ENCODE data around the gene CACNG7.

Gene CACNG7

DNA sequence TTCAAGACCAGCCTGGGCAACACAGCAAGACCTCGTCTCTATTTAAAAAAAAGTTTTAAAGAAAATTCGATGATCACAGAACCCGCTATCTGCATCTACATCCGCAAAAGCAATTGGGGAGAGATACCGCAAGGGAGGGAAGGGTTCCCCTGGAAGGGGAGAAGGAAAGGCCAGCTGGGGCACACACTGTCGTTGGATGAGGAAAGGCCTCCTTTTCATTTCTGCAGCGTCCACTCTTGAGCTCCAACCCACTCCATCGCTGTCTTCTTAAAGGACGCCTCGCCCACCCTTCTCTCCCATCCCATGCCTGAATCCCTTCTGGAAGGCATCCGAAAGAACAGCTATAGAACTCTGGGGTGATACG, 30.3 kb upstream of the CACNG7 start:
- DNase-seq (ENCODE audit: low spot score): no peak
- FAIRE-seq: no peak

DNA sequence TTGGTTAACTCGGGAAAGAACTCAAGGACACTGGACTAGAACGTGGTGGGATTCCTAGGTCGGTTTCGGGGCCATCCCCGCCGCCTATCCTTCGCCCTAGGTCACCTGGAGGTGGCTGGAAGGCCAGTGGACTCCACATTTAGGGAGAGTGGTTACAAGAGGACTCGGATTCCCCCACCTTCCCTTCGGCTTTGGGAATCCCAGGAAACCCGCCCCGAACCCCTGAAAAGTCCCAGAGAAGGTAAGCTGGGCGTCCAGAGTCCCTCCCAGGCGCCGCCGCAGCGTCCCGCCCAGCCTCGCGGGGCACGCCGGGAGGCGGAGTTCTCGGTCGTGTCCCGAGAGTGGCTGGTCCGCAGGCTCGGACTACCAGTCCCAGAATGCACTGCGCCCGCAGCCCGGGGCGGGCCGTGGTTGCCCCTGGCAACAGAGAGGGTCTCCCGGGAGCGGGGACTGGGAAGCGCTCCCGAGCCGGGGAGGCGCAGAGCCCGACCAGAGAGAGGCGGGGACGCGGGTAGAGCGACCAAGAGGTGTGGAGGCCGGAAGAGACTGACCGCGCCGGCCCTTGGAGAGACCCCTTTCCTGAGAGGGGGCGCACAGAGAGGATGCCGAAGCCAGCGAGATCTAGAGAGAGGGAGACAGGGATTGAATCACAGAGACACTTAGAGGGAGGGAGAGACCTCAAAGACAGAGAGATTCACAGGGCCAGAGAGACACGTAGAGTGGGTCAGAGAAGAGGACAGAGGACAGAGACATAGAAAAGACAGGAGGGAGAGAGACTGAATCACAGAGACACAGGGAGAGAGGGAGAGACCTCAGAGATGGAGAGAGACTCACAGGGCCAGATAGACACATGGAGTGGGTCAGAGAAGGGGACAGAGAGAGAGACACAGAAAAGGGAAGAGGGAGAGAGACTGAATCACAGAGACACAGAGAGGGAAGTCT, 29.7 kb upstream of the CACNG7 start:
- DNase-seq (ENCODE audit: low spot score): peak; percentile 95
- no peak for FAIRE-seq

- no peak for FAIRE-seq
- DNase-seq (ENCODE audit: low spot score): no peak
Observed at GRCh38 chr19:53880711-53881481, 28.2 kb upstream of the CACNG7 start.

DNA sequence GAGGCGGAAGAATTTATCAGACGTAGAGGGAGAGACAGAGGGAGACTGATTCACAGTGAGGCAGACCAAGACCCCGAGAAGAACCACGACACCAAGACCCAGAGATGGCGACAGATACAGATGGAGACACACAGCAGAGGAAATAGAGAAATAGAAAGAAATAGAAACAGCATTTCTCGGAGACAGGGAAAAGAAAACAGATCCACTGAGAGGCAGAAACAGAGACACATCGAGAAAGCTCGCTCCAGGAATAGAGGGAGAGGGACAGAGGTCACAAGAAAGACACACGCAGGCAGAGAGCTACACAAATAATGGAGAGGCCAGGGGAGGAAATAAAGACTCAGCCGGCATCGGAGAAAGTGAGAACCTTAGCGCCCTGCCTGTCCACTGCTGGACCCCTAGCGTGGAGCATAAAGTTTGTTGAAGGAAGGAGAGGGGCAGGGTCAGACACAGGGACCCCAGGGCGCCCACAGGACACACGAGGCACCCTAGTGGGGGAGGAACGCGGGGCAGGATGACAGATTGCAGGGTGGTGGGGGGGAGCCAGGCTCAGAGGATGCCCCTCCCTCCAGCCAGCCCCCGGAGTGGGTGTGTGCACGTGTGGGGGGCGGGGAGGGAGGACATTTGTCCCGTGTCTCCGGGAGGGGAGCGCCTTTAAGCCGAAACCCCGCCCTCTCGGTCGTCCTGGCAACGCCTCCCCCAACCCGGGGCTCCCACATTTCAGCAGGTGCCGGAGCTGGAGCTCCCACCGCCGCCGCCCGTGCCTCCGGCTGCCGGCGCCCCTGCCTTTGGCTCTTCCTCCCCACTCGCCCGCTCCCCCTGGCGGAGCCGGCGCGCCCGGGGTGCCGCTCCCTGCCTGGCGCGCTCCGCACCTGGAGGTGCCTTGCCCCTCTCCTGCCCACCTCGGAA, 27.3 kb upstream of the CACNG7 start, which contains the start of gene PRKCG:
TSS of gene PRKCG (plus strand) at position 716 of the 909 bp plus-strand sequence. CDS start 298 bp downstream, outside the sequence.
- DNase-seq (ENCODE audit: low spot score) (peak; percentile 65), FAIRE-seq (peak; percentile 86)

- DNase-seq (ENCODE audit: low spot score) (no peak), FAIRE-seq (no peak)
Observed at GRCh38 chr19:53882391-53883050, 26.6 kb upstream of the CACNG7 start.

DNA sequence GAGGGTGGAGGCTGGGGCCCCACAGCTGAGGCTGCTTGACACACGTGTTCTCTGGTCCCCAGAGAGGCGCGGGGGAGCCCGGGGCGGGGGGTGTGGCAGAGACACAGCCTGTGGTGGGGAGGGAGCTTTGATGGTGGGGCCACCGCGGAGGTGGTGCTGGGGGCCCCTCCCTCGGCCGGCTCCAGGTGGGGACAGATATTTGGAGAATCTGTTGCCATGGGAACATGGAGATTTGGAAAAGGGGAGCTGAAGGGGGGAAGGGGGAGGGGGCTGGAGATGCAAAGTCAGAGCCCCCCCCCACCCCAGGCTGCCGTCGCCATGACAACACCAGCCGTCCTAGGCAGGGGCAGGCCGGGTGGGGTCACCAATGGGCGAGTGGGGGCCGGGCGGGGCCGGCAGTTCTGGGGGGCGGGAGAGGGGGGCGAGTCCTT, 25.8 kb upstream of the CACNG7 start:
- FAIRE-seq: no peak
- DNase-seq (ENCODE audit: low spot score): no peak

GRCh38 chr19:53883741-53884140, 25.3 kb upstream of the CACNG7 start:
- FAIRE-seq (no peak), DNase-seq (ENCODE audit: low spot score) (no peak)

- no peak for FAIRE-seq
- DNase-seq (ENCODE audit: low spot score): no peak
Observed at GRCh38 chr19:53884256-53884655, 24.8 kb upstream of the CACNG7 start.

DNA sequence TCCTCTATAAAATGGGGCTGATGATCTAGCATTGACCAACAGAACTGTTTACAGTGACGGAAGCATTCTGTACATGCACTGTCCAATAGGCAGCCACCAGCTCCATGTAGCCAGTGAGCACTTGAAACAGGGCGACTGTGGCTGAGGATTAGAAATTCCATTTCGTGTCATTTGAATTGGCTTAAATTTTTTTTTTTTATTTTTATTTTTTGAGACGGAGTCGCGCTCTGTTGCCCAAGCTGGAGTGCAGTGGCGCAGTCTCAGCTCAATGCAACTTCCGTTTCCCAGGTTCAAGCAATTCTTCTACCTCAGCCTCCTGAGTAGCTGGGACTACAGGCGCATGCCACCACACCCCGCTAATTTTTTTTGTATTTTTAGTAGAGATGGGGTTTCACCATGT, 24.0 kb upstream of the CACNG7 start:
- DNase-seq (ENCODE audit: low spot score) (no peak), FAIRE-seq (no peak)

DNA sequence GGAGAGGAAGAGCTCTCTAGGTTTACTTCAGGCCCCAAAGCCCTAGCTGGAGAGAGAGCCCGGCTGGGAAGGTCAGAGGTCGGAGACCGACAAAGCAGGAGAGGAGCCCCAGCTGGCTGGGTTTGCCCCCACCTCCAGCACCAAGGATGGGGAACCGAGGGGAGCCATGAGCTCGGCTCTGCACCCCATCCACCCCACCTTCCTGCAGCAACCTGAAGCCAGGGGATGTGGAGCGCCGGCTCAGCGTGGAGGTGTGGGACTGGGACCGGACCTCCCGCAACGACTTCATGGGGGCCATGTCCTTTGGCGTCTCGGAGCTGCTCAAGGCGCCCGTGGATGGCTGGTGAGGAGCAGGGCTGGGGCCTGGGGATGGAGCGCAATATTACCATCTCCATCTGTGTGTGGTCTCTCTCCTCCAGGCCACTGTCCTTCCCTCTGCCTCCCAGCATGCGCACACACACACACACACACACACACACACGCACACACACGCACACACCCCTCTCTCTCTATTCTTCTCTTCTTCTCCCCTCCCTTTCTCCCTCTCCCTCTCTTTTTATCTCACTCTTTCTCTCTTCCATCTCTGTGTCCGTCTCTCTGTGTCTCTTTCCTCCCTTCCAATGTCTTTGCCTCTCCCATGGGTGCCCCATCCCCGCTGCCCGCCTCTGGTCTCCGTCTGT, 16.6 kb upstream of the CACNG7 start:
- FAIRE-seq (no peak), DNase-seq (ENCODE audit: low spot score) (no peak)

- FAIRE-seq (no peak), DNase-seq (ENCODE audit: low spot score) (no peak)
Observed at GRCh38 chr19:53892981-53893325, 16.1 kb upstream of the CACNG7 start.

- DNase-seq (ENCODE audit: low spot score) (no peak), FAIRE-seq (no peak)
Observed at GRCh38 chr19:53894707-53895106, 14.4 kb upstream of the CACNG7 start.

- FAIRE-seq (no peak), DNase-seq (ENCODE audit: low spot score) (no peak)
Observed at GRCh38 chr19:53896682-53897081, 12.4 kb upstream of the CACNG7 start.

DNA sequence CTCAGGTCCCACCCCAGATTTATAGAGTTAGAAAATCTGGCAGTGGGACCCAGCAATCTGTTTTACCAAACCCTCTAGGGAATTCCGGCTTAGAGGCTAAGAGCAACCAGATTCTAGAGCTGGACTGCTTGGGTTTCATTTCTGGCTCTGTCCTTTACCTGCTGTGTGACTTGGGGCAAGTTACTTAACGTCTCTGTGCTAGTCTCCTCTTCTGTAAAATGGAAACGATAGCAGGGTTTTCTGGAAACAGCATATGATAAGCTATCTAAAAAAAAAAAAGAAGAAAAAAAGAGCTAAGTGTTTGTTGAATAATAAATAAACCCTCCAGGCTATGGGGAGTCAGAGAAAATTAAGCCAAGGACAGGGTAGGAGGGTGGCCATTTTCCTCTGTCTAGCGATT, 11.6 kb upstream of the CACNG7 start:
- no peak for FAIRE-seq

GRCh38 chr19:53898166-53898565, 10.9 kb upstream of the CACNG7 start:
- DNase-seq (ENCODE audit: low spot score) (no peak), FAIRE-seq (no peak)

More for the DNA sequence above, 11.6 kb upstream of the CACNG7 start:
- no peak for DNase-seq (ENCODE audit: low spot score)

- FAIRE-seq: no peak
- peak; percentile 40 for DNase-seq (ENCODE audit: low spot score)
Observed at GRCh38 chr19:53898636-53899341, 10.3 kb upstream of the CACNG7 start.

- DNase-seq (ENCODE audit: low spot score): no peak
- FAIRE-seq: no peak
Observed at GRCh38 chr19:53900191-53900860, 8.8 kb upstream of the CACNG7 start.

DNA sequence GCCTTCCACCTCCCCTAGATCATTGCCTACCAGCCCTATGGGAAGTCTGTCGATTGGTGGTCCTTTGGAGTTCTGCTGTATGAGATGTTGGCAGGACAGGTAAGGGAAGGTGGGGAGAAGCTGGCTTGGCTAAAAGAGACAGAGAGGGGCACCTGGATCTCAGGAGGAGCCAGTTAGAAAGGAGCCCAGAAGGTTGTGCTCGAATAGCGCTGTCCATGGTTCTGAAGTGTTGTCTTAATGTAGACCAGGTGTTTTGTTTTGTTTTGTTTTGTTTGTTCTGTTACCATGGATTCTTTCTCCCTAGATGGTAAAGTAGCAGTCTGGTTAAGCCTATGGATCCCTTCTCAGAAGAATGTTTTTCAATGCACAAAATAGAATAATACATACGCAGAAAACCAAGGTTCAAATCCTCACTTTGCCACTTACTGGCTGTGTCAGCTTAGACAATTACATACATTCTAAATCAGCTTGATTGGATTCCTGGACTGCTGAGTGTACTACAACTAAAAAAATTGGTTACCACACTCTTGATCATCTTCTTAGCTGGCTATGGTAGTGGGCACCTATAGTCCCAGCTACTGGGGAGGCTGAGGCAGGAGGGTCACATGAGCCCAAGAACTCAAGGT, 5.9 kb upstream of the CACNG7 start:
- peak; percentile 52 for DNase-seq (ENCODE audit: low spot score)

GRCh38 chr19:53904909-53905308, 4.2 kb upstream of the CACNG7 start:
- DNase-seq (ENCODE audit: low spot score): no peak
- no peak for FAIRE-seq

More for the DNA sequence above, 5.9 kb upstream of the CACNG7 start:
- no peak for FAIRE-seq

Data from urothelium cell line (cell line).